Neural progenitor cell (in vitro differentiated cells): Measurements from ENCODE around the gene GNB3. TPM values are rescaled to one million over a fixed set of nuclear protein-coding genes. Genes with fewer than 3 reads are reported as not detected.

Experiments
- DNase-seq: peaks from one replicate; pipeline ENCODE4 v3.0.0-alpha.2; 2016; ENCODE audit warnings: low spot score
- H2AFZ ChIP-seq: fragments of 200-600 bp; sonication (generic); replicated peaks from 2 replicates; pipeline ENCODE4 v1.6.1; 2016; ENCODE audit warnings: antibody characterized with exemption
- H3F3A ChIP-seq: fragments of 200-600 bp; sonication (generic); 2 replicates; pipeline ENCODE4 v1.6.1; 2016; ENCODE audit warnings: antibody characterized with exemption, low read depth
- H3K27ac ChIP-seq: fragments of 200-600 bp; sonication (generic); 2 replicates; pipeline ENCODE4 v1.5.1; 2016; ENCODE audit warnings: mild to moderate bottlenecking
- H3K27me3 ChIP-seq: fragments of 200-600 bp; sonication (generic); 2 replicates; pipeline ENCODE4 v1.6.1; 2016; ENCODE audit warnings: mild to moderate bottlenecking, moderate library complexity
- H3K36me3 ChIP-seq: fragments of 200-600 bp; sonication (generic); 2 replicates; pipeline ENCODE4 v1.5.1; 2016
- H3K4me1 ChIP-seq: fragments of 200-600 bp; sonication (generic); 2 replicates; pipeline ENCODE4 v1.6.1; 2016; ENCODE audit warnings: mixed run types
- H3K4me2 ChIP-seq: fragments of 200-600 bp; sonication (generic); 2 replicates; pipeline ENCODE4 v1.6.1; 2016
- H3K4me3 ChIP-seq: fragments of 200-600 bp; sonication (generic); 2 replicates; pipeline ENCODE4 v1.5.1; 2016
- H3K79me2 ChIP-seq: fragments of 200-600 bp; sonication (generic); 2 replicates; pipeline ENCODE4 v1.6.1; 2016; ENCODE audit warnings: low read depth
- H3K9ac ChIP-seq: fragments of 200-600 bp; sonication (generic); 2 replicates; pipeline ENCODE4 v1.6.1; 2016
- H3K9me3 ChIP-seq: fragments of 200-600 bp; sonication (generic); 2 replicates; pipeline ENCODE4 v1.5.1; 2016; ENCODE audit warnings: low read depth
- H4K20me1 ChIP-seq: fragments of 200-600 bp; sonication (generic); 2 replicates; pipeline ENCODE4 v1.6.1; 2016; ENCODE audit warnings: low read depth
- H3K27ac Mint-ChIP-seq: 3 replicates; pipeline ENCODE4 v1.8.0; 2021; ENCODE audit warnings: mixed read lengths
- H3K27me3 Mint-ChIP-seq: 2 replicates; pipeline ENCODE4 v1.8.0; 2022; ENCODE audit warnings: low read depth, mild to moderate bottlenecking, inconsistent platforms, moderate library complexity, mixed read lengths; ENCODE audit not compliant: insufficient read depth
- H3K36me3 Mint-ChIP-seq: 3 replicates; pipeline ENCODE4 v1.8.0; 2021; ENCODE audit warnings: mixed read lengths
- H3K4me1 Mint-ChIP-seq: 3 replicates; pipeline ENCODE4 v1.8.0; 2021; ENCODE audit warnings: mixed read lengths
- H3K4me3 Mint-ChIP-seq: 3 replicates; pipeline ENCODE4 v1.8.0; 2021; ENCODE audit warnings: mild to moderate bottlenecking, moderate library complexity, mixed read lengths
- H3K9me3 Mint-ChIP-seq: 3 replicates; pipeline ENCODE4 v1.8.0; 2020; ENCODE audit warnings: mixed read lengths
- EZH2 ChIP-seq: fragments of 200-600 bp; sonication (generic); IDR thresholded peaks from 2 replicates; pipeline ENCODE4 v1.6.1; 2017; ENCODE audit warnings: antibody characterized with exemption, mild to moderate bottlenecking, moderate library complexity
- EZH2phosphoT487 ChIP-seq: fragments of 200-600 bp; sonication (generic); IDR thresholded peaks from 2 replicates; pipeline ENCODE4 v1.6.1; 2017; ENCODE audit warnings: antibody characterized with exemption
- total RNA-seq: library from RNA; depleted of rRNA; stranded (reverse); fragments of >200 nt; gene quantifications from 2 replicates; pipeline ENCODE4 v1.2.3, GENCODE V29; 2015; ENCODE audit warnings: low replicate concordance
- TF ChIP-seq, protein P1 (sequence below): fragments of 200-600 bp; sonication (generic); IDR thresholded peaks from 2 replicates; pipeline ENCODE4 v1.5.1; 2017; ENCODE audit warnings: antibody characterized with exemption, mild to moderate bottlenecking

The GNB3 gene
- total RNA-seq, 1 donor from 2014 or later, result 2.7 TPM

DNA sequence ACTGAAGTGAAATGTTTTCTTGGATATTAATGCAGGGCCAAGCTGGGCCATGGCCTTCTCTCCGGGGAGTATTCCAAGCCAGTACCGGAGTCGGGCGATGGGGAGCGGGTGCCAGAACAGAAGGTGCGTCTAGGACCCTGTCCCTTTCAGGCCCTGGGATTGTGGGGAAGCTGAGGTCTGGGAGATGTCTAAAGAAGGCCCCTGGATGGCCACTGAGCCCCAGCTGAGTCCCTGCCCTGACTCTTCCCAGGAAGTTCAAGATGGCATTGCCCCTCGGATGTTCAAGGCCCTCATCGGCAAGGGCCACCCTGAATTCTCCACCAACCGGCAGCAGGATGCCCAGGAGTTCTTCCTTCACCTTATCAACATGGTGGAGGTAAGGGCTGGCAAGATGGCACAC is 19.4 kb downstream of the GNB3 start:
- Histone ChIP-seq H3K4me2 (no peak overlapping the region), H2AFZ (no peak overlapping the region), H3K36me3 (peaks cover 4% of the 10 kb centered on the region), H3K79me2 (peaks cover 4% of the 10 kb centered on the region), H4K20me1 (no peaks in the 10 kb centered on the region), H3K4me3 (no peak overlapping the region), H3K9me3 (no peaks in the 10 kb centered on the region), H3K27ac (no peak overlapping the region), H3K27me3 (no peaks in the 10 kb centered on the region), H3K9ac (no peak overlapping the region), H3F3A (peaks cover 2% of the 10 kb centered on the region), H3K4me1 (no peaks in the 10 kb centered on the region)
- Mint-ChIP-seq H3K4me3 (peak overlapping the region; percentile 46), H3K4me1 (no peaks in the 10 kb centered on the region), H3K27ac (no peak overlapping the region), H3K9me3 (no peaks in the 10 kb centered on the region), H3K36me3 (peaks cover 47% of the 10 kb centered on the region), H3K27me3 (peaks cover 6% of the 10 kb centered on the region)
- no peak for DNase-seq
- TF ChIP-seq EZH2 (no peak), EZH2phosphoT487 (no peak)
- TF ChIP-seq, protein P1, sequence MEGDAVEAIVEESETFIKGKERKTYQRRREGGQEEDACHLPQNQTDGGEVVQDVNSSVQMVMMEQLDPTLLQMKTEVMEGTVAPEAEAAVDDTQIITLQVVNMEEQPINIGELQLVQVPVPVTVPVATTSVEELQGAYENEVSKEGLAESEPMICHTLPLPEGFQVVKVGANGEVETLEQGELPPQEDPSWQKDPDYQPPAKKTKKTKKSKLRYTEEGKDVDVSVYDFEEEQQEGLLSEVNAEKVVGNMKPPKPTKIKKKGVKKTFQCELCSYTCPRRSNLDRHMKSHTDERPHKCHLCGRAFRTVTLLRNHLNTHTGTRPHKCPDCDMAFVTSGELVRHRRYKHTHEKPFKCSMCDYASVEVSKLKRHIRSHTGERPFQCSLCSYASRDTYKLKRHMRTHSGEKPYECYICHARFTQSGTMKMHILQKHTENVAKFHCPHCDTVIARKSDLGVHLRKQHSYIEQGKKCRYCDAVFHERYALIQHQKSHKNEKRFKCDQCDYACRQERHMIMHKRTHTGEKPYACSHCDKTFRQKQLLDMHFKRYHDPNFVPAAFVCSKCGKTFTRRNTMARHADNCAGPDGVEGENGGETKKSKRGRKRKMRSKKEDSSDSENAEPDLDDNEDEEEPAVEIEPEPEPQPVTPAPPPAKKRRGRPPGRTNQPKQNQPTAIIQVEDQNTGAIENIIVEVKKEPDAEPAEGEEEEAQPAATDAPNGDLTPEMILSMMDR, result no peak

DNA sequence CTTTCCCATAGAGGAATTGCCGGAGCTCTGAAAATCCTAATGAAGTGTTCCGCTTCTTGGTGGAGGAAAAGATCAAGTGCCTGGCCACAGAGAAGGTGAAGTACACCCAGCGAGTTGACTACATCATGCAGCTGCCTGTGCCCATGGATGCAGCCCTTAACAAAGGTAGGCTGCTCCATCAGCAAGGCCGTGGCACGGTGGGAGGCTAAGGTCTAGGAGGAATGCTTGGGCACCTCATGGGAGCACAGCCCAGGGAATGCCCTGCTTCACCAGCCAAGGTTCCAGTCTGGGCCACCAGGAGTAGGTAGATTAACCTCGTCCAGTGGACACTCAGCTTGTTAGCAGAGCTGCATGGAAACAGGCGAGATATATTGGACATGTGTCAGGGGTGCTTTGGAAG is 20.2 kb downstream of the GNB3 start:
- H3K4me1 Mint-ChIP-seq, result peaks cover 6% of the 10 kb centered on the region
- H3K4me2 ChIP-seq, result no peak overlapping the region
- H3K36me3 Mint-ChIP-seq, result peaks cover 52% of the 10 kb centered on the region
- no peak overlapping the region for H3K27ac ChIP-seq
- H3K4me3 ChIP-seq, result no peak overlapping the region
- H2AFZ ChIP-seq, result no peak overlapping the region
- H3K79me2 ChIP-seq, result no peaks in the 10 kb centered on the region
- H3K27me3 Mint-ChIP-seq, result peaks cover 6% of the 10 kb centered on the region
- H3K36me3 ChIP-seq, result peaks cover 4% of the 10 kb centered on the region
- TF ChIP-seq EZH2phosphoT487, result no peak
- TF ChIP-seq, protein P1, result no peak
- TF ChIP-seq EZH2, result no peak
- H3K9me3 ChIP-seq, result no peaks in the 10 kb centered on the region
- no peak overlapping the region for H3K9ac ChIP-seq
- H3K4me3 Mint-ChIP-seq, result peak overlapping the region; percentile 4
- no peaks in the 10 kb centered on the region for H3K9me3 Mint-ChIP-seq
- H3F3A ChIP-seq, result peaks cover 9% of the 10 kb centered on the region
- DNase-seq, result no peak
- H3K27me3 ChIP-seq, result no peaks in the 10 kb centered on the region
- no peaks in the 10 kb centered on the region for H4K20me1 ChIP-seq
- no peaks in the 10 kb centered on the region for H3K4me1 ChIP-seq
- H3K27ac Mint-ChIP-seq, result no peak overlapping the region

DNA sequence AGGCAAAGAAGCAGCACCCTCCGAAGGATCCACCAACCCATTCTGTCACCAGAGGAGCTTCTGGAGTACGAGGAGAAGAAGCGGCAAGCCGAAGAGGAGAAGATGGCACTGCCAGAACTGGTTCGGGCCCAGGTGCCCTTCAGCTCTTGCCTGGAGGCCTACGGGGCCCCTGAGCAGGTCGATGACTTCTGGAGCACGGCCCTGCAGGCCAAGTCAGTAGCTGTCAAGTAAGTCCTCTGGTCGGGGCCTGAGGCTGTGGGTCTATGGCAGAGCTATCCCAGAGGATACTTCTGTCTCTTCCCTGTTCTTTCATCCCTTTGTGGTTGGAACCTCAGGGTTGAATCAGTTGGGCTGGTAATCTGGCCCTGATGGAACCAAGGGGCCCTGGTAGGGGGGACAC is 20.7 kb downstream of the GNB3 start:
- H3K9me3 ChIP-seq, result no peaks in the 10 kb centered on the region
- H3K4me1 Mint-ChIP-seq, result peaks cover 9% of the 10 kb centered on the region
- H3K9ac ChIP-seq, result no peak overlapping the region
- no peak overlapping the region for H2AFZ ChIP-seq
- peaks cover 4% of the 10 kb centered on the region for H3K36me3 ChIP-seq
- H3K4me1 ChIP-seq, result peaks cover 4% of the 10 kb centered on the region
- H3K79me2 ChIP-seq, result no peaks in the 10 kb centered on the region
- no peak overlapping the region for H3K27ac Mint-ChIP-seq
- no peak for DNase-seq
- H3K4me2 ChIP-seq, result no peak overlapping the region
- TF ChIP-seq EZH2phosphoT487 (no peak), EZH2 (no peak)
- TF ChIP-seq, protein P1, result no peak
- peaks cover 51% of the 10 kb centered on the region for H3K36me3 Mint-ChIP-seq
- peaks cover 6% of the 10 kb centered on the region for H3K27me3 Mint-ChIP-seq
- no peak overlapping the region for H3K4me3 Mint-ChIP-seq
- no peaks in the 10 kb centered on the region for H3K9me3 Mint-ChIP-seq
- H3K27me3 ChIP-seq, result no peaks in the 10 kb centered on the region
- no peaks in the 10 kb centered on the region for H4K20me1 ChIP-seq
- H3K27ac ChIP-seq, result no peak overlapping the region
- H3K4me3 ChIP-seq, result no peak overlapping the region
- H3F3A ChIP-seq, result peaks cover 12% of the 10 kb centered on the region
